Embryonic facial prominence (tissue), 1 donor: ENCODE measurements around the gene TRIP4.
"Not testable (repeated sequence)": the region's sequence is repeated elsewhere in the genome, so short reads cannot be mapped to it uniquely, and the experiment has no call there.

Experiments
- DNase-seq: peaks from one replicate; pipeline ENCODE4 v3.0.0-alpha.2; 2016; ENCODE audit errors: extremely low spot score

The TRIP4 gene

GRCh38 chr15:64485796-64486195 lies 98.2 kb downstream of the TRIP4 start:
- DNase-seq: no peak

GRCh38 chr15:64490598-64491259 lies 103.1 kb downstream of the TRIP4 start:
- DNase-seq: no peak

GRCh38 chr15:64493641-64494040 lies 106.0 kb downstream of the TRIP4 start:
- no peak for DNase-seq

GRCh38 chr15:64495968-64496367 lies 108.3 kb downstream of the TRIP4 start:
- not testable (repeated sequence) for DNase-seq

- DNase-seq: no peak
Measured at GRCh38 chr15:64500695-64501395, 113.2 kb downstream of the TRIP4 start.

- no peak for DNase-seq
Measured at GRCh38 chr15:64501396-64501715, 113.7 kb downstream of the TRIP4 start.

- DNase-seq: no peak
Measured at GRCh38 chr15:64502151-64502550, 114.5 kb downstream of the TRIP4 start.

GRCh38 chr15:64502551-64502950 lies 114.9 kb downstream of the TRIP4 start:
- no peak for DNase-seq

GRCh38 chr15:64503197-64503596 lies 115.6 kb downstream of the TRIP4 start:
- DNase-seq: no peak

GRCh38 chr15:64503640-64504039 lies 116.0 kb downstream of the TRIP4 start:
- no peak for DNase-seq
